ENCODE measurements around the gene SLIT1.

GRCh38 chr10:97028126-97028831, 157.5 kb downstream of the SLIT1 start:
- TF ChIP-seq, protein P1, sequence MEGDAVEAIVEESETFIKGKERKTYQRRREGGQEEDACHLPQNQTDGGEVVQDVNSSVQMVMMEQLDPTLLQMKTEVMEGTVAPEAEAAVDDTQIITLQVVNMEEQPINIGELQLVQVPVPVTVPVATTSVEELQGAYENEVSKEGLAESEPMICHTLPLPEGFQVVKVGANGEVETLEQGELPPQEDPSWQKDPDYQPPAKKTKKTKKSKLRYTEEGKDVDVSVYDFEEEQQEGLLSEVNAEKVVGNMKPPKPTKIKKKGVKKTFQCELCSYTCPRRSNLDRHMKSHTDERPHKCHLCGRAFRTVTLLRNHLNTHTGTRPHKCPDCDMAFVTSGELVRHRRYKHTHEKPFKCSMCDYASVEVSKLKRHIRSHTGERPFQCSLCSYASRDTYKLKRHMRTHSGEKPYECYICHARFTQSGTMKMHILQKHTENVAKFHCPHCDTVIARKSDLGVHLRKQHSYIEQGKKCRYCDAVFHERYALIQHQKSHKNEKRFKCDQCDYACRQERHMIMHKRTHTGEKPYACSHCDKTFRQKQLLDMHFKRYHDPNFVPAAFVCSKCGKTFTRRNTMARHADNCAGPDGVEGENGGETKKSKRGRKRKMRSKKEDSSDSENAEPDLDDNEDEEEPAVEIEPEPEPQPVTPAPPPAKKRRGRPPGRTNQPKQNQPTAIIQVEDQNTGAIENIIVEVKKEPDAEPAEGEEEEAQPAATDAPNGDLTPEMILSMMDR (IDR thresholded peaks at IDR 0.05): no peak
- no peak for TF ChIP-seq POLR2A (IDR thresholded peaks at IDR 0.05)

All from adrenal gland (tissue), 5 donors.